Esophagus squamous epithelium (tissue), 4 donors: ENCODE data around the gene MLLT1.

ENCODE experiments used
- POLR2A ChIP-seq, 4 donors: fragments of 450-650 bp; IDR thresholded peaks; one replicate each; pipeline ENCODE4 v1.6.1; 2017; ENCODE audit warnings: antibody characterized with exemption in 4 of 4, mild to moderate bottlenecking in 4 of 4, moderate library complexity in 3 of 4
- TF ChIP-seq, protein P1 (sequence below), 6 experiments: fragments of 450-650 bp in 4 of 6; fragments of 200-600 bp in 2 of 6; sonication (generic) in 2 of 6; IDR thresholded peaks; one replicate each; pipeline ENCODE4 v1.5.1; 2016 to 2019; ENCODE audit warnings: antibody characterized with exemption in 6 of 6, mild to moderate bottlenecking in 4 of 6, moderate library complexity in 4 of 6

DNA sequence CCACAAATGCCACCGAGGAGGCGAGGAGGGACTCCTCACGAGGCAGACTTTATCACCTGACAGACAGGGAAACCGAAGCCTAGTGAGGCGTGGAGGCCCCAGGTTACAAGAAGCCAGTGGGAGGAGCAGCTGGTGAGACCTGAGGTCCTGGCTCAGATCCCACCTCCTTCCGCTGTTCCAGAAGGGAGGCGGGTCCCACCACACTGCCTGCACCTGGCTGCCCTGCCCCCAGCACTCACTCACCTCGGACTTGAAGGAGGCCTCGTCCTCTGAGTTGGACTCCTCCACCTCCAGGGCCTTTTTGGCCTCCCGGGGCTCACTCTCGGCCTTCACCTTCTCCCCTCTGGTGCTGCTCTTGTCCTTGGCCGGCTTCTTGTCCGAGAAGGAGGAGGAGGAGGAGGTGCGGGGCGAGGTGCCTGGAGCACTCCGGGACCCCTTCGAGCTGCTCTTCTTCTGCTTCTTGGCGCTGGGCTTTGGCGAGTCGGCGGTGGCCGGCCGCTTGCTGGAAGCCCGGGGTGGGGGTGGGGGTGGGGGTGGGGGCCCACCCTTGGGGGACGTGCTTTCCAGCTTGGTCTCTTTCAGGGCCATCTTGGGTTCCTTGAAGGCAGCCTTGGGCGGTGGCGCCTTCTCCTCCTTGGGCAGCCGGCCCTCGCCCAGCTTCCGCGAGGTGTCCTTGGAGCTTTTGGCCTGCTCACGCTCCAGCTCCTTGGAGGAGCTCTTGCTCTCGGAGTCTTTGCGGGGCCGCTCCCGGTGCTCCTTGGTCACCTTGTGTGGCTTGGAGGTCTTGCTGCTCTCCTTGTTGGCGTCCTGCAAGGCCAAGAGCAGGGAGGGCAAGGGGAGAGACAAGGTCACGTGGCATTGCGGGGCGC is 57.7 kb downstream of the MLLT1 start:
- TF ChIP-seq POLR2A (IDR thresholded peaks at IDR 0.05): no peak
- TF ChIP-seq, protein P1, sequence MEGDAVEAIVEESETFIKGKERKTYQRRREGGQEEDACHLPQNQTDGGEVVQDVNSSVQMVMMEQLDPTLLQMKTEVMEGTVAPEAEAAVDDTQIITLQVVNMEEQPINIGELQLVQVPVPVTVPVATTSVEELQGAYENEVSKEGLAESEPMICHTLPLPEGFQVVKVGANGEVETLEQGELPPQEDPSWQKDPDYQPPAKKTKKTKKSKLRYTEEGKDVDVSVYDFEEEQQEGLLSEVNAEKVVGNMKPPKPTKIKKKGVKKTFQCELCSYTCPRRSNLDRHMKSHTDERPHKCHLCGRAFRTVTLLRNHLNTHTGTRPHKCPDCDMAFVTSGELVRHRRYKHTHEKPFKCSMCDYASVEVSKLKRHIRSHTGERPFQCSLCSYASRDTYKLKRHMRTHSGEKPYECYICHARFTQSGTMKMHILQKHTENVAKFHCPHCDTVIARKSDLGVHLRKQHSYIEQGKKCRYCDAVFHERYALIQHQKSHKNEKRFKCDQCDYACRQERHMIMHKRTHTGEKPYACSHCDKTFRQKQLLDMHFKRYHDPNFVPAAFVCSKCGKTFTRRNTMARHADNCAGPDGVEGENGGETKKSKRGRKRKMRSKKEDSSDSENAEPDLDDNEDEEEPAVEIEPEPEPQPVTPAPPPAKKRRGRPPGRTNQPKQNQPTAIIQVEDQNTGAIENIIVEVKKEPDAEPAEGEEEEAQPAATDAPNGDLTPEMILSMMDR (IDR thresholded peaks at IDR 0.05): no peak
